ENCODE data around the gene SPOPL. TPM values are rescaled to one million over a fixed set of nuclear protein-coding genes. Genes with fewer than 3 reads are reported as not detected.

Gene SPOPL
- total and polyA plus RNA-seq, 12 donors: 2.2 to 19.9 (median 13.9) TPM

DNA sequence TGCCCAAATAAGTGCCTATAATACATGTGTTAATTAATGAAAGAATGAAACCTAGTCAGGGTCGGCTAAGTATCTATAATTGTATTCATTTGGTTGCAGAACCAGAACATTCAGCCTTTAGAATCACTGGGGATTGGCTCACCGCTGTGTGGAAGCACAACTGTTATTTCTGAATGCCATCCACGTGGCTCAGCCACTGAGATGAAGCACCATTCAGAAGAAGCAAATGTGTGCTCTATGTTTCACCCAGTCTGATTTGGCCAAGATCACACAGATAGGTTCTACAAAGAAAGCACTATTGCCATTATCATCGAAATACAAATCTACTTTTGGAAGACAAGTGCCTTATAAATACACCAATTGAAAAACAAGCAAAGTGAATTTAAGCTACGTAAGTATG is 30.6 kb upstream of the SPOPL start:
- H3K4me1 ChIP-seq: peaks cover 0 to 13% (median 0%) of the 10 kb centered on the region in 9 donors
- no peaks in the 10 kb centered on the region for H3K36me3 ChIP-seq
- no peak for TF ChIP-seq CTCF (IDR thresholded peaks at IDR 0.05)
- 90 to 93% methylated on average over 5 of the region's 5 CpGs for WGBS, 2 donors
- H3K27me3 ChIP-seq: no peaks in the 10 kb centered on the region
- ATAC-seq: no peak
- H3K4me3 ChIP-seq: no peak overlapping the region
- DNase-seq: no peak
- H3K9me3 ChIP-seq: peaks cover 0 to 4% (median 0%) of the 10 kb centered on the region in 11 donors
- no peak overlapping the region for H3K27ac ChIP-seq
- intact Hi-C loops (cut with DNase I): loop anchor here in 1 of 10 donors (10.0 kb wide), 1 partner anchor 314 kb away; the partner anchor contains the start of gene NXPH2

DNA sequence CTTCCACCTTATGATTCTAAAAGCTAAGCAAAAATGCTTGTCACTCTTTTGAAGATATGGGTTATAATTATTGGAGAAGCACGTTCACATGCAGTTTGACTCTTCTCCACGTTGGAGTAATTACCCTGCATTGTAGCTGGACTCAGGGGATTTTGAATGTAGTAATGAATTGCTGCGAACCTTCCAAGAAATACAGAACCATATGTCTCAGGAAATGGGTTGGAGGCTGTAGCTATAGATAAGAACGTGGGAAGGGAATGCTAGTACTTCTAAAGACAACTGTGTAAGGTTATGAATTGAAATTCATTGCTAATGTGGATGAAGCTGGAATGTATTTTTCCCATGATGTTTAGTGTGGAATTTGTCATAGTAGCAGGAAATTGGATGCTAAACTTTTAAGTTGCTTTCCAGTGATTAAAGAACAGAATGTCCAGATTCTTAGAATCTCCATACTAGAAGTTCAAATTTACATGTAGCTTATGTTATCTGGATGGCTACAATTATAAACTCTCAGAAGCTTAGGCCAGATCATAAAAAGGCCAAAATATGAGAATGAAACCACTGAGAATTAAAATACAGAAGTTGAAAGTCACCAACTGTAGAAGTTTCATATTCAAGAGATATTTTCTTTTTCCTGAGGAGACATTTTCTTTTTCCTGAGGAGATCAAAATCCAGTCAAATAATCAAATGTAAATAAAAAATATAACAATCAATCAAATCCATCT is 27.3 kb upstream of the SPOPL start:
- 42 to 48% methylated on average over 4 of the region's 4 CpGs for WGBS, 2 donors
- Histone ChIP-seq H3K4me1 (peaks cover 0 to 14% (median 0%) of the 10 kb centered on the region in 9 donors), H3K4me3 (no peak overlapping the region), H3K9me3 (no peaks in the 10 kb centered on the region), H3K27me3 (no peaks in the 10 kb centered on the region), H3K27ac (no peak overlapping the region), H3K36me3 (no peaks in the 10 kb centered on the region)
- DNase-seq (no peak), ATAC-seq (no peak)
- intact Hi-C loops (cut with DNase I): loop anchor here in 1 of 10 donors (10.0 kb wide), 1 partner anchor 311 kb away; the partner anchor contains the start of gene NXPH2
- TF ChIP-seq CTCF (IDR thresholded peaks at IDR 0.05): no peak

GRCh38 chr2:138475277-138475776 is 26.2 kb upstream of the SPOPL start:
- intact Hi-C loops (cut with DNase I): loop anchor here in 1 of 10 donors (10.0 kb wide), 1 partner anchor 309 kb away; the partner anchor contains the start of gene NXPH2
- 65 to 76% methylated on average over 4 of the region's 4 CpGs for WGBS, 2 donors

GRCh38 chr2:138476186-138476585 is 25.4 kb upstream of the SPOPL start:
- no peak overlapping the region for H3K4me3 ChIP-seq
- peaks cover 0 to 14% (median 0%) of the 10 kb centered on the region in 9 donors for H3K4me1 ChIP-seq
- DNase-seq: no peak
- intact Hi-C loops (cut with DNase I): loop anchor here in 1 of 10 donors (10.0 kb wide), 1 partner anchor 309 kb away; the partner anchor contains the start of gene NXPH2
- no peaks in the 10 kb centered on the region for H3K36me3 ChIP-seq
- TF ChIP-seq CTCF (IDR thresholded peaks at IDR 0.05): no peak
- H3K27ac ChIP-seq: no peak overlapping the region
- no peaks in the 10 kb centered on the region for H3K27me3 ChIP-seq
- ATAC-seq: no peak
- H3K9me3 ChIP-seq: no peaks in the 10 kb centered on the region

More at GRCh38 chr2:138475277-138475776, 26.2 kb upstream of the SPOPL start:
- H3K27ac ChIP-seq: no peak overlapping the region
- no peaks in the 10 kb centered on the region for H3K36me3 ChIP-seq
- no peaks in the 10 kb centered on the region for H3K27me3 ChIP-seq
- H3K4me1 ChIP-seq: peaks cover 0 to 14% (median 0%) of the 10 kb centered on the region in 9 donors
- TF ChIP-seq CTCF (IDR thresholded peaks at IDR 0.05): no peak
- no peak overlapping the region for H3K4me3 ChIP-seq
- no peaks in the 10 kb centered on the region for H3K9me3 ChIP-seq
- ATAC-seq: no peak
- DNase-seq: no peak
